ENCODE results near the gene SC5D. TPM values are rescaled to one million over a fixed set of nuclear protein-coding genes. Genes with fewer than 3 reads are reported as not detected.

SC5D gene
- polyA plus RNA-seq, 3 donors, result 53.6 to 67.4 (median 54.0) TPM

- peak; percentile 23 to 52 (median 38) for DNase-seq (ENCODE audit: extremely low read depth in 1 of 11, low read depth in 9 of 11, low spot score in 4 of 11)
Measured at GRCh38 chr11:121318848-121319834, 26.6 kb downstream of the SC5D start.

DNA sequence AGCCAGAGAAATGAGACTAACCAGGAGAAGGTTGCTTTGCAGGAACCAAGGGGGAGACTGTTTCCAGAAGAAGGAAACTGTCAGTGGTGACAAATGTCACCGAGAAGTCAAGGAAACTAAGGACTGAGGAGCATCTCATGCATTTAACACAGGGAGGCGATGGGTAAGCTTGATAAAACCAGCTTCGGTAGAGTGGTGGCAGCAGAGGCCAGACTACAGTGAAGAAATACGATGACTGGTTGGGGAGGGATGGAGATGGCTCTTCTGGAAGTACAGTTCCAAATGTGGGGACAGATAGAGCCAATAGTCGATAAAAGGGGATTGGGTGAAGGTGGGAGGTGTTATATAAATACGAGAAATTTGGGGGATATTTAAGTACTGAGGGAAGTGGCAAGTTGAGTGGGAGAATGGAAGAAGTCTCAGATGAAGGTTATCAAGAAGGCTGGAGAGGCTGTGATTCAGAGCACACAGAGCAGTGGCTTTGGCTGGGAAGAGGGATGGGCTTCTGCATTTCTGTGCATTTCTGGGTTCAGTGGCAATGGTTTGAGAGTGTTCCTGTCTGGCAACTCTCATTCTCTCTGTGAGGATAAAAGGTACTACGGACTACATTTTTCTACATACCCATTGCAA is 29.2 kb downstream of the SC5D start:
- DNase-seq (ENCODE audit: extremely low read depth in 1 of 11, low read depth in 9 of 11, low spot score in 4 of 11), result peak in 3 of 11 donors; percentile 21 to 33 (median 29)

GRCh38 chr11:121323046-121323607 is 30.6 kb downstream of the SC5D start:
- no peak for DNase-seq (ENCODE audit: extremely low read depth in 1 of 11, low read depth in 9 of 11, low spot score in 4 of 11)

DNA sequence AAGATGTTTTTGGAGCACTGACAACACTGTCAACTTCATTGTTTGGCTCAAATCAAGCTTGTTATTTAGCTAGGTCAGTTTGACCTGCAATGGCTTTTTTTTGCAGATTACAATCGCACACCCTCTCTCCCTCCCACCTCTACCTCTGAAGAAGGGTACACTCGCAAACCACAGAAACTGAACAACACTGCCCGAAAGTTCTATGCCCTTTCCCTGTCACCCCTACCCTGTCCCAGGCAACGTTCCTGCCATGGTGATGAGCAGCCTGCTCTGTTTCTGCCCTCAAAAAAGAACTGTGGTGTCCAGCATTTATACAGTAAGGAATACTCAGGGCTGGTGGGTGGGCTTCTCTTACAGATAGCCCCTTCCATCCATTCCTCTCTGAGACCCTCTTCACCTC is 33.7 kb downstream of the SC5D start:
- no peak for DNase-seq (ENCODE audit: extremely low read depth in 1 of 11, low read depth in 9 of 11, low spot score in 4 of 11)

DNA sequence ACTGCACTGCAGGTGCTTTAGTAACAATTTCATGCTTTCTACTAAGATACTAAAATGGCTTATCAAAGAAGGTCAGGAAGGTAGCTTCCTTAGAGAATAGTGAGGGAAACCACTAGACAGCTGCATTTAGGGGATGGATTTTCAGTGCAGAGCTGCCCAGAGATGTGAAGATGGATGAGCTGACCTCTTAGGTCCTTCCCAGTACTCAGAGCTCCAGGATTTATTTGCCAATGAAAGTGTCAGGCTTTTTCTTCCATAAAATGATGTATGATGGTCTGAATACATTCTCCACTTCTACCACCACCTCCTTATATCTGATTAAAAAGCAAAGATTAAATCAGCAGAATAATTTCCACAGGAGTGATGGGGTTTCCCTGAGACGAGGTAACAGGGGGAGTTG is 35.0 kb downstream of the SC5D start:
- no peak for DNase-seq (ENCODE audit: extremely low read depth in 1 of 11, low read depth in 9 of 11, low spot score in 4 of 11)

DNA sequence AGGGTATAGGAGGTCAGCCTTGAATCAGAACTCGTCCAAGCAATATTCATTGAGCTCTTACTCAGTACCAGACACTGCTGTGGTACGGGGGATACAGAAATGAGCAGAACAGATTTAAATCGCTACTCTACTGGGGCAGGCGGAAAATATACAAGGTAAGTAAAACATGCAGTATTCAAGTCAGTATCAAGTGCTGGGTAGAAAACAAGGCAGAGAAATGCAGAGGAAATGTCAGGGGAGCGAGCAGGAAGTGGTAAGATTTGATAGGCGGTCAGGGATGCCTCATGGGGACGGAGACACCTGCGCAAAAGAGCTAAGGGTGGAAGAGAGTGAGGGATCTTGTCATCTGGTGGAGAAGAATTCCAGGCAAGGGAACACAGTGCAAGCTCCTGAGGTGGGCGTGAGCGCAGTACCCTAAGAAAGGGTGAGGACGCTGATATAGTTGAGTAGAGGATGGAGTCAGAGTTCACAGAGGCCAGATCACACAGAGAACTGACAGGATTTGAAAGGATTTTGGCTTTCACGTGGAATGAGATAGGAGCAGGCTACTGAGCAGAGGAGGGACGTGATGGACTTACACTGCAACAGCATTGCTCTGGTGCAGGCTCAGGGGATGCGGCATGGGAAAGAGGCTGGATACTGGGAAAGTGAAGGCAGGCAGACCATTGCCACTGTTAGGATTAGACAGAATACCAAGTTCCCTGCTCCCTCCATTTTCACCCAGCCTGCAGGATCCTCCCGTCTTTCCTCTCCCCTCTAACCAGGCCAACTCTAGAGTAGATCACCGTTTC is 35.8 kb downstream of the SC5D start:
- no peak for DNase-seq (ENCODE audit: extremely low read depth in 1 of 11, low read depth in 9 of 11, low spot score in 4 of 11)

GRCh38 chr11:121328967-121329679 is 36.6 kb downstream of the SC5D start:
- DNase-seq (ENCODE audit: extremely low read depth in 1 of 11, low read depth in 9 of 11, low spot score in 4 of 11), result no peak

DNA sequence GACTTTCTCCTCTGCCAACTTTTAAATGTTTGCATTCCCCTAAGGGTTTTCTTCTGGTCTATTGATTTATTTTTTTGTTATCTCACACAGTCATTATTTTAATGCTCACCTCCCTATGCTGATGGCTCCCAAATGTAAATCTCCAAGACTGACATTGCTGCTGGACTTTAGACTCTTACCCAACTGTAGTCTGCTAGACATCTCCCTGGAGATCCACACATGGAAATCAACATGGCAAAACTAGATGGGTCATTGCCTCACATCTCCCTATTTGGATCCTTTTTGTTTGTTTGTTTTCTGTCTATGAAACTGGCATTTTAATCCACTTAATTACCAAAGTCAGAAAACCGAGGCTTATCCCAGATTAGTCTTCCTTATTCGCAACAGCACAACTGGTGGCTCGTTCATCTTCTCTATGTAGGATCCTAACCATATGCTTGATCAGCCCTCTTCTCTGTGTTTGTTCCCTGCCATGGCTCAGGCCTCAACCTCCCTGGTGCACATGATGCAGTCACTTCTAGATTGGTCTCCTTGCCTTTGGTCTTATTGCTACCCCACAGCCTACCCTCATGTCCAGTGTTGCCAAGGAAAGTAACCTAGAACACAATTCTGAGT is 37.3 kb downstream of the SC5D start:
- DNase-seq (ENCODE audit: extremely low read depth in 1 of 11, low read depth in 9 of 11, low spot score in 4 of 11), result no peak

DNA sequence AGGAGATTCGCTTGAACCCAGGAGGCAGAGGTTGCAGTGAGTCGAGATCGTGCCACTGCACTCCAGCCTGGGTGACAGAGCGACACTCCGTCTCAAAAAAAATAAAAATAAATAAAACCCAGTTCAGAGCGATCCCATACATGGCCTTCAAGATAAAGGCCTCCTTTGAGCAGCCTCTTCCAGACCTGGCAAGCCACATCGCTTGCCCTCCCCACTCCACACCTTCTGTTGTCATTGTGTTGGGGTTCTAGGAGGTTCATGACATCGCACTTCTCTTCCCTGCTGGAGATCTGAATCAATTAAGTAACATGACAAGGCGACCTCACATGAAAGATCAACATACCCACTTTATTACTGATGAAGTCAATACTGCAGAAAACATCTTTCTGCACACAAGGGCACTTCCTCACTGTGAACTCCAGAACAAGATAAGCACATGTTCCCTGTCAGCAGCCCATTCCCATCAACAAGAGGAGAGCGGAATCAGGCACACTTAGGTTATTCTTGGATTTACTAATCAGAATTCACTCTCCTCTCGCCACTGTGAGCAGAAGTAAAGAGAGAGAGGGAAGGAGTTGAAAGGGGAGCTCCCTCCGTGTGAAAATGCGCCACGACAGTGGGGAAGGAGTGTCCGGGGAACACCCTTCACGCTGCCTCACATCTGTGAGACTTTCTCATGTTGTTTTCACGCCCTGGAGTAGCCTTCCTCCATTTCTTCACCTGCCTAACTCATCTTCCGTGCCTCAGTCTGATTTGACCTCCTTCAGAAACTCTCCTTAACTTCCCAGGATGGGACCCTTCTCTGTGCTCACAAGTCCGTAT is 38.3 kb downstream of the SC5D start:
- DNase-seq (ENCODE audit: extremely low read depth in 1 of 11, low read depth in 9 of 11, low spot score in 4 of 11), result no peak

DNA sequence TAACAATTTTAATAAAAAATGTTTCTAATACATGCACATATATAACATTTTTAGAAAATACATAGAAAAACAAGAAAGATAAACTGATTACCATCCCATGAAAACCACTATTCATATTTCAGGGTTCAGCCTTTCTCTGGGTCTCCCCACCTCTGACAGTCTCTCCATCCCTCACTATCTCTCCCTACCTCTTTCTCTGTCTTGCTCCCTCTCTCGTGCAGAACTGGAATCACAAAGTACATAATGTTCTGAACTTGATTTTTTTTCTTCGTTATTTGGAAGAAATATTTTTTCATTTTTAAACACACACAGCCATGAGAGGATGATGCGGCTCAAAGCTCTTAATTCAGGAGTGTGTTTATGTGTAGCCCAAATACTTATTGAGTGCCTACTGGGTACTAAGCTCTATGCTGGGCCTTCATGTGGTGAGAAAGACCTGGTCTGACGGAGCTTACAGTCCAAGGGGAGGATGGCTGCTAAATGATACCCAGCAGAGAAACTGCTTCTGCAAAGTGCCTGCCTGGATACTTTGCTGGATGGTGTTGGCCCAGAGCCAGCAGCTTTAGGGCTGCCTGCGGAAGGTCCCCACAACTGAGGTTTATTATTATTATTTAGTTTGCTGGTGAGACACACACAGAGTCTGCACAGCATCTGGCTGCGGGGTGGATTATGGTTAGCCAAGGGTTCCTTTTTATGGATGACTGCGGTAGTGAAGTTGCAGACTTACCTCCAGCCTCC is 42.6 kb downstream of the SC5D start:
- DNase-seq (ENCODE audit: extremely low read depth in 1 of 11, low read depth in 9 of 11, low spot score in 4 of 11), result no peak

DNA sequence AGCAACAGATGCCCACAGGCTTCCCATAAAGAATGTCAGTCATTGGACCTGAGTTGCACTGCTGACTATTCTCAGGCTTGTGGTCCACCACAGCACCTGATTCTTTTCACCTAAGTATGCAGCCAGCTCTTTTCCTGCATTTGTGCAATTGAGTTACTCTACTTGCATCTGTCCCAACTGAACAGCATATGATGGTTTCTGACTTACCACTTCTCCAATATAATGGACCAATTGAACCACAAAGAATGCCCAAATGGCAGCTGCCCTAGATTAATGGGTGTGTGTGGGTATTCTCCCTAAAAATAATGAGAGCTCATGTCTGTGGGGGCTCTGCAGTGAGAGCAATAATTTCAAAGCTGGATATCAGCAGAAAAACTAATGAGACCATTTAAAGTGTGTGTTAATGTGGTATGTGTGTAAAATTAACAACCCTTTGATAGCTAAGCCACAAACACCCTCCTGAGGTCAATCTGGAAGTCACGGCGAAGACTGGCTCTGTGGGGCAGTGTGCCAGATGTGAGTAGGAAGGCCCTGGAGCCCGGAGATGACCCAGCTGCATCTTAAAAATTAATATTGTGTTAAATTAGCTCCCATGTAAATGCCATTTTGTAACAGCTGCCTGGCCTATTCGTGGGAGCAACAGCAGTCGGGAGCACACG is 43.8 kb downstream of the SC5D start:
- DNase-seq (ENCODE audit: extremely low read depth in 1 of 11, low read depth in 9 of 11, low spot score in 4 of 11), result no peak

DNA sequence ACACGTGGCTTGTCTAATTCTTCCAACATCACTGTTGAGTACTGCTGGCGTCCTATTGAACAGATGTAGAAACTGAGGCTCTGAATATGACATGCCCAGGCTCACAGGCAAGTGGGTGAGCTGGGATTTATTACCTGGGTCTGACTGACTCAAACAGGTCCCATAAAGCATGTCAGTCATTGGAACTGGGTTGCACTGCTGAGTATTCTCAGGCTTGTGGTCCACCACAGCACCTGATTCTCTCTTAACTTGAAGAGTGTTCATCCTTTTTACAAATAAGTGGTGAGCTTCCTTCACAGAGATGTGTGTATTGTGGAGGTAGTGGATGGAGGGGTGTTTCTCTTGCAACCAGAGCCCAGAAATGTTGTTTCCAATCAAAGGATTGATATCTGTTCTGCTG is 44.5 kb downstream of the SC5D start:
- no peak for DNase-seq (ENCODE audit: extremely low read depth in 1 of 11, low read depth in 9 of 11, low spot score in 4 of 11)

- DNase-seq (ENCODE audit: extremely low read depth in 1 of 11, low read depth in 9 of 11, low spot score in 4 of 11), result no peak
Measured at GRCh38 chr11:121337740-121338272, 45.2 kb downstream of the SC5D start.

DNA sequence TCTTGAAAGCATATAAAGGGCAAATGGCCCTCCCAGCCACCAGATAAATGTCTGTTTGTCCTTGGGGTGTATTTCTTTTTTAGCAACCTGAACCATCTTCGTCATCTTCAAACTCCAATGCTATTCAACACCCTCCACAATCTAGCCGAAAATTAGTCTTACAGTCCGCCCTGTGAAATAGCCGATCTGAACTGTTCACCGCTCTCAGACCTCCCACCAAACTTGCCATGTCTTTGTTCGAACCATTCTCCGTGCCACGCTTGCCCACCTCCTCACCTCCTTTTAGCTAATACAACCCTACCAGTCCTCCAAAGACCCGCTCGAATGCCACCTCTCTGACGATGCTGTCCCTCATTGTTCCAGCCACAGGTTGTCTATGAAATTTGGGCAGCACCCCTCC is 46.0 kb downstream of the SC5D start:
- no peak for DNase-seq (ENCODE audit: extremely low read depth in 1 of 11, low read depth in 9 of 11, low spot score in 4 of 11)

GRCh38 chr11:121340032-121340580 is 47.5 kb downstream of the SC5D start:
- no peak for DNase-seq (ENCODE audit: extremely low read depth in 1 of 11, low read depth in 9 of 11, low spot score in 4 of 11)

DNA sequence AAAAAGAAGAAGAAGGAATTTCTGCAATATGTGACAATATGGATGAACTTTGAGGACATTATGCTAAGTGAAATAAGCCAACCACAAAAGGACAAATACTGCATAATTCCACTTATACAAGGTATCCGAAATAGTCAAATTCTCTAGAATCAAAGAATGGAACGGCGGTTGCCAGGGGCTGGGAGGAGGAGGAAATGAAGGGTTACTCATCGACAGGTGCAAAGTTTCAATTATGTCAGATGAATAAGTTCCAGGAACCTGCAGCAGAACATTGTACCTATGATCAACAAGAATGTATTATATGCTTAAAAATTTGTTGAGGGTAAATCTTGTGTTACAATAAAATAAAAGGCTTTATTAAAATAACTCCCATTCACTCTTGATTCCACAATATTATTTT is 49.0 kb downstream of the SC5D start:
- no peak for DNase-seq (ENCODE audit: extremely low read depth in 1 of 11, low read depth in 9 of 11, low spot score in 4 of 11)

All from renal cortex interstitium (tissue), 11 donors.